Trophoblast cell (in vitro differentiated cells and primary cell): ENCODE measurements around the gene RAB27B.

Experiments used
- DNase-seq, 2 donors: peaks; one replicate each; pipeline ENCODE4 v3.0.0-alpha.2; 2016
- H2AFZ ChIP-seq: 2 replicates; pipeline ENCODE4 v1.6.1; 2013; ENCODE audit warnings: low read length, moderate library complexity, mild to moderate bottlenecking; ENCODE audit not compliant: insufficient read depth, poor library complexity
- H2AK5ac ChIP-seq: 2 replicates; pipeline ENCODE4 v1.6.1; 2013; ENCODE audit warnings: mild to moderate bottlenecking, low read length
- H2BK120ac ChIP-seq: 2 replicates; pipeline ENCODE4 v1.6.1; 2013; ENCODE audit warnings: low read length, mild to moderate bottlenecking, moderate library complexity; ENCODE audit not compliant: insufficient read depth, poor library complexity
- H2BK12ac ChIP-seq: 2 replicates; pipeline ENCODE4 v1.6.1; 2013; ENCODE audit warnings: mild to moderate bottlenecking, low read length, moderate library complexity
- H2BK5ac ChIP-seq: 2 replicates; pipeline ENCODE4 v1.6.1; 2013; ENCODE audit warnings: low read length, low read depth, moderate library complexity, mild to moderate bottlenecking; ENCODE audit not compliant: poor library complexity
- H3K14ac ChIP-seq: 2 replicates; pipeline ENCODE4 v1.6.1; 2013; ENCODE audit warnings: mild to moderate bottlenecking, low read length
- H3K18ac ChIP-seq: 2 replicates; pipeline ENCODE4 v1.6.1; 2013; ENCODE audit warnings: mild to moderate bottlenecking, low read length
- H3K23ac ChIP-seq: 2 replicates; pipeline ENCODE4 v1.6.1; 2013; ENCODE audit warnings: low read length
- H3K27ac ChIP-seq: 2 replicates; pipeline ENCODE4 v1.5.1; 2013; ENCODE audit warnings: low read depth, mild to moderate bottlenecking, inconsistent platforms, low read length, moderate library complexity
- H3K27me3 ChIP-seq: 2 replicates; pipeline ENCODE4 v1.6.1; 2013; ENCODE audit warnings: inconsistent platforms, mild to moderate bottlenecking, low read length, moderate library complexity; ENCODE audit not compliant: insufficient read depth
- H3K36me3 ChIP-seq, 2 experiments: 1 replicate in 1 of 2; 2 replicates in 1 of 2; pipeline ENCODE4 v1.6.1; 2013; ENCODE audit warnings: low read length in 2 of 2, mild to moderate bottlenecking in 2 of 2, moderate library complexity in 1 of 2; ENCODE audit not compliant: insufficient read depth in 2 of 2, control insufficient read depth in 1 of 2
- H3K4ac ChIP-seq: 2 replicates; pipeline ENCODE4 v1.6.1; 2013; ENCODE audit warnings: low read depth, mild to moderate bottlenecking, low read length, moderate library complexity
- H3K4me1 ChIP-seq, 2 experiments: 1 replicate in 1 of 2; 2 replicates in 1 of 2; pipeline ENCODE4 v1.6.1; 2013; ENCODE audit warnings: low read length in 2 of 2, mild to moderate bottlenecking in 2 of 2, moderate library complexity in 1 of 2; ENCODE audit not compliant: insufficient read depth in 2 of 2, control insufficient read depth in 1 of 2
- H3K4me2 ChIP-seq: 2 replicates; pipeline ENCODE4 v1.6.1; 2013; ENCODE audit warnings: inconsistent platforms, mild to moderate bottlenecking, low read length, moderate library complexity
- H3K4me3 ChIP-seq: 2 replicates; pipeline ENCODE4 v1.5.1; 2013; ENCODE audit warnings: mild to moderate bottlenecking, low read depth, low read length, inconsistent platforms
- H3K79me1 ChIP-seq: one replicate; pipeline ENCODE4 v1.6.1; 2013; ENCODE audit warnings: low read length
- H3K79me2 ChIP-seq: 2 replicates; pipeline ENCODE4 v1.6.1; 2013; ENCODE audit warnings: low read length, mild to moderate bottlenecking; ENCODE audit not compliant: control insufficient read depth, insufficient read depth, poor library complexity
- H3K9ac ChIP-seq: 2 replicates; pipeline ENCODE4 v1.6.1; 2013; ENCODE audit warnings: mild to moderate bottlenecking, low read length
- H3K9me3 ChIP-seq: 2 replicates; pipeline ENCODE4 v1.6.1; 2013; ENCODE audit warnings: low read depth, mild to moderate bottlenecking, control low read depth, inconsistent platforms, low read length; ENCODE audit not compliant: insufficient read depth
- H4K12ac ChIP-seq: 2 replicates; pipeline ENCODE4 v1.6.1; 2013; ENCODE audit warnings: low read depth, mild to moderate bottlenecking, low read length, moderate library complexity
- H4K8ac ChIP-seq: 2 replicates; pipeline ENCODE4 v1.6.1; 2013; ENCODE audit warnings: low read depth, mild to moderate bottlenecking, low read length, moderate library complexity
- H4K91ac ChIP-seq: one replicate; pipeline ENCODE4 v1.6.1; 2013; ENCODE audit warnings: low read depth, mild to moderate bottlenecking, low read length, moderate library complexity
- WGBS: extraction: QIAGEN DNeasy Blood & Tissue Kit; methylation state at CpG from one replicate; pipeline ENCODE4 v1.1.7; 2013; ENCODE audit warnings: missing lambda C conversion rate; ENCODE audit not compliant: insufficient read length, insufficient coverage; ENCODE audit errors: extremely low coverage; 5-methylcytosine and 5-hydroxymethylcytosine counted together

RAB27B gene

GRCh38 chr18:54791657-54792056, 36.6 kb upstream of the RAB27B start:
- Histone ChIP-seq H3K18ac (no peak overlapping the region), H4K12ac (no peak overlapping the region), H3K36me3 (no peaks in the 10 kb centered on the region), H3K79me2 (no peaks in the 10 kb centered on the region), H2BK12ac (no peak overlapping the region), H2BK5ac (no peak overlapping the region), H3K23ac (no peak overlapping the region), H3K4me2 (no peak overlapping the region), H3K27ac (no peak overlapping the region), H2AK5ac (no peak overlapping the region), H4K8ac (no peak overlapping the region), H3K14ac (no peak overlapping the region), H3K9ac (no peak overlapping the region), H3K4me3 (no peak overlapping the region), H3K79me1 (no peaks in the 10 kb centered on the region), H3K4me1 (peaks cover 0 to 3% of the 10 kb centered on the region in 2 experiments), H3K27me3 (no peaks in the 10 kb centered on the region), H3K9me3 (no peaks in the 10 kb centered on the region), H2AFZ (no peak overlapping the region), H3K4ac (no peak overlapping the region), H4K91ac (no peak overlapping the region), H2BK120ac (no peak overlapping the region)
- no CpG with 5 or more reads among the region's 12 CpGs for whole genome bisulfite sequencing
- no peak for DNase-seq

DNA sequence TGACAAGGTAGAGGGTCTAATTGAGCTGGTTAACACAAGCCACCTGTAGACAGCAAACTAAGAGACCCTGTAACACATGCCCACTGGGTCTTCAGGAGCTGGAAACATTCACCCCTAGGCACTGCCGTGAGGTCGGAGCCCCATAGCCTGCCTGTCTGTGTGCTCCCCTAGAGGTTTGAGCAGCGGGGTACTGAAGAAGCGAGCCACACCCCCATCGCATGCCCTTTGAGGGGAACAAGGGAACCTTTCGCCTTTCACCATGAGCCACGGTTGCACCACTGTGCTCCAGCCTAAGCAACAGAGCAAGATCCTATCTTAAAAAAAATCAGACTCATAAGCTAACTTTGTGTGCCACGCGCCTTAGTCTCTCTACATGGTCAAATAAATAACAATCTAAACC, 36.2 kb upstream of the RAB27B start:
- no peak overlapping the region for H2BK5ac ChIP-seq
- no peak for DNase-seq
- no peak overlapping the region for H4K12ac ChIP-seq
- no peaks in the 10 kb centered on the region for H3K9me3 ChIP-seq
- H3K4me1 ChIP-seq: peaks cover 0 to 3% of the 10 kb centered on the region in 2 experiments
- no peak overlapping the region for H3K4ac ChIP-seq
- H3K4me2 ChIP-seq: no peak overlapping the region
- no peak overlapping the region for H4K91ac ChIP-seq
- H4K8ac ChIP-seq: no peak overlapping the region
- H2AFZ ChIP-seq: no peak overlapping the region
- H3K4me3 ChIP-seq: no peak overlapping the region
- no peak overlapping the region for H2BK120ac ChIP-seq
- no peak overlapping the region for H3K14ac ChIP-seq
- H3K9ac ChIP-seq: no peak overlapping the region
- H3K27ac ChIP-seq: no peak overlapping the region
- no peaks in the 10 kb centered on the region for H3K79me2 ChIP-seq
- H3K27me3 ChIP-seq: no peaks in the 10 kb centered on the region
- H3K79me1 ChIP-seq: no peaks in the 10 kb centered on the region
- no peak overlapping the region for H3K23ac ChIP-seq
- H3K18ac ChIP-seq: no peak overlapping the region
- no peak overlapping the region for H2AK5ac ChIP-seq
- no peak overlapping the region for H2BK12ac ChIP-seq
- H3K36me3 ChIP-seq: no peaks in the 10 kb centered on the region
- no CpG with 5 or more reads among the region's 9 CpGs for WGBS

DNA sequence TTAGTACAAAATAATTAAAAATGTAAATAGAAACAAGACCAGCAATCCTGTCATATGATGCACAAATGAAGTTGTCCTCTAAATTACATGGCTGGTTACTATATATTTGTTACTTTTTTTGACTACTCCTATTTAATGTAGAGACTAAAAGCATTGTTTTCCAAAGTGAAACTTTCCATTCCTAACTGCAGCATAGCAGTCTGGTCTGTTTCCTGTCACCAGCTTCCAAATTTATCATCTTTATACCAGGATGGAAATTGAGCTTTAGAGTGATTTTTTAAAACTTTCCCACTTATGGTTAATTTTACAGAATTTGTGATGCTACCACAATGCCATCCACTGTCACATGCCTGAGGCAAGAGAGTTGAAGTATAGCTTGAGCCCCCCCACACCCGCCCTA, 33.5 kb upstream of the RAB27B start:
- Histone ChIP-seq H4K12ac (no peak overlapping the region), H3K9ac (no peak overlapping the region), H2BK5ac (no peak overlapping the region), H4K91ac (no peak overlapping the region), H3K4ac (no peak overlapping the region), H3K9me3 (no peaks in the 10 kb centered on the region), H3K79me1 (peaks cover 2% of the 10 kb centered on the region), H3K27ac (no peak overlapping the region), H4K8ac (no peak overlapping the region), H2AK5ac (no peak overlapping the region), H2BK12ac (no peak overlapping the region), H3K36me3 (no peaks in the 10 kb centered on the region), H3K18ac (no peak overlapping the region), H3K14ac (no peak overlapping the region), H2AFZ (no peak overlapping the region), H2BK120ac (no peak overlapping the region), H3K79me2 (no peaks in the 10 kb centered on the region), H3K4me3 (no peak overlapping the region), H3K4me1 (peaks cover 0 to 3% of the 10 kb centered on the region in 2 experiments), H3K4me2 (no peak overlapping the region), H3K27me3 (no peaks in the 10 kb centered on the region), H3K23ac (no peak overlapping the region)
- no peak for DNase-seq
- no CpG with 5 or more reads among the region's 1 CpG for WGBS

DNA sequence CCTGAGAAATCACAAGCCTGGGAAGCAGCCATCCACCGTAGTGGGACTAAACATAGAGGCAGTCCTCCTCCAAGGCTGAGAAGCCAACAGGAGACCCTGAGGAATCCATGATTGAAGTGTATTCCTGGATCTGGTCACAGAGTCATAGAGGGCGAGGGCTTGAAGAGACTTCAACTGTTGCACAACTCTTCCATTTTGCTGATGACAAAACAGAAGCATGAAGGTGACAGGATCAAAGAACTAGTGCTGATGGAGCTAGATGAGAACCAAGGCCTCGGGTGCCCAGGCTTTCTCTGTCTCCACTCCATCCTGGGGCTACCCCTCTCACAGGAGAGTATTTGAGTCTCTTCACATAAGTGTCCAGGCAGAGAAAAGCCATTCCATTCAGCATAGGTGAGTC, 30.1 kb upstream of the RAB27B start:
- Histone ChIP-seq H2BK120ac (no peak overlapping the region), H3K4me3 (no peak overlapping the region), H3K18ac (no peak overlapping the region), H2BK5ac (no peak overlapping the region), H3K9ac (no peak overlapping the region), H2AK5ac (no peak overlapping the region), H3K36me3 (no peaks in the 10 kb centered on the region), H3K4me1 (peaks cover 0 to 3% of the 10 kb centered on the region in 2 experiments), H2BK12ac (peak overlapping the region; percentile 22), H3K4me2 (no peak overlapping the region), H4K12ac (no peak overlapping the region), H3K14ac (no peak overlapping the region), H4K91ac (no peak overlapping the region), H4K8ac (no peak overlapping the region), H2AFZ (no peak overlapping the region), H3K27ac (no peak overlapping the region), H3K4ac (no peak overlapping the region), H3K23ac (no peak overlapping the region), H3K79me1 (peaks cover 2% of the 10 kb centered on the region), H3K27me3 (no peaks in the 10 kb centered on the region), H3K9me3 (no peaks in the 10 kb centered on the region), H3K79me2 (no peaks in the 10 kb centered on the region)
- no CpG with 5 or more reads among the region's 3 CpGs for WGBS
- peak in 1 of 2 donors; percentile 23 for DNase-seq
